Activated CD4-positive, alpha-beta memory T cell treated with anti-CD3 and anti-CD28 coated beads for 36 hours (primary cell): ENCODE data around the gene TMEM25. TPM values are rescaled to one million over a fixed set of nuclear protein-coding genes. Genes with fewer than 3 reads are reported as not detected.

Source experiments
- CTCF ChIA-PET: fragments of 350-600 bp; sonication (Branson Sonifier 250); formaldehyde crosslinking; loops from one replicate; lab custom pipeline; 2021; ENCODE audit warnings: antibody characterized with exemption, inconsistent platforms; lab: Charles Lee
- POLR2A ChIA-PET: fragments of 350-600 bp; sonication (Branson Sonifier 250); formaldehyde crosslinking; loops from one replicate; lab custom pipeline; 2021; ENCODE audit warnings: antibody characterized with exemption; lab: Charles Lee
- DNase-seq: peaks from one replicate; pipeline ENCODE4 v3.0.0-alpha.2; 2020
- H3K27ac Mint-ChIP-seq: one replicate; pipeline ENCODE4 v1.8.0; 2021; ENCODE audit warnings: mixed read lengths
- H3K27me3 Mint-ChIP-seq: one replicate; pipeline ENCODE4 v1.8.0; 2021; ENCODE audit warnings: mixed read lengths
- H3K36me3 Mint-ChIP-seq: one replicate; pipeline ENCODE4 v1.8.0; 2021; ENCODE audit warnings: mixed read lengths
- H3K4me1 Mint-ChIP-seq: one replicate; pipeline ENCODE4 v1.8.0; 2021; ENCODE audit warnings: low read depth, mixed read lengths
- H3K4me3 Mint-ChIP-seq: one replicate; pipeline ENCODE4 v1.8.0; 2021; ENCODE audit warnings: mild to moderate bottlenecking, mixed read lengths
- H3K9me3 Mint-ChIP-seq: one replicate; pipeline ENCODE4 v1.8.0; 2021; ENCODE audit warnings: mixed read lengths
- intact Hi-C: fragments of 100-400 bp; cut with micrococcal nuclease; formaldehyde crosslinking; loops from one replicate; pipeline ENCODE4 v1.15.1; 2023
- total RNA-seq, 2 experiments: library from RNA; stranded (reverse); gene quantifications; one replicate each; pipeline ENCODE4 v1.2.3, GENCODE V29; 2021

Gene TMEM25
- total RNA-seq, 2 experiments from 2014 or later, result 9.5 to 13.0 TPM

- Mint-ChIP-seq H3K4me3 (no peak overlapping the region), H3K27ac (no peak overlapping the region), H3K27me3 (no peaks in the 10 kb centered on the region), H3K9me3 (no peaks in the 10 kb centered on the region), H3K4me1 (peaks cover 26% of the 10 kb centered on the region), H3K36me3 (no peaks in the 10 kb centered on the region)
- DNase-seq, result no peak
- intact Hi-C loops, result no loop called here
- POLR2A ChIA-PET, result no interaction called here
- CTCF ChIA-PET, result no interaction called here
Measured at GRCh38 chr11:118532852-118533768, 2.1 kb downstream of the TMEM25 start.

- no peak for DNase-seq
- intact Hi-C loops, result no loop called here
- ChIA-PET POLR2A (no interaction called here), CTCF (no interaction called here)
- H3K27me3 Mint-ChIP-seq, result no peaks in the 10 kb centered on the region
- H3K27ac Mint-ChIP-seq, result no peak overlapping the region
- no peaks in the 10 kb centered on the region for H3K36me3 Mint-ChIP-seq
- H3K9me3 Mint-ChIP-seq, result no peaks in the 10 kb centered on the region
- peaks cover 22% of the 10 kb centered on the region for H3K4me1 Mint-ChIP-seq
- no peak overlapping the region for H3K4me3 Mint-ChIP-seq
Measured at GRCh38 chr11:118533769-118534729, 3.1 kb downstream of the TMEM25 start.

GRCh38 chr11:118535261-118535660, 4.3 kb downstream of the TMEM25 start:
- Mint-ChIP-seq H3K4me1 (peaks cover 10% of the 10 kb centered on the region), H3K27me3 (no peaks in the 10 kb centered on the region), H3K4me3 (no peak overlapping the region), H3K9me3 (no peaks in the 10 kb centered on the region), H3K36me3 (no peaks in the 10 kb centered on the region), H3K27ac (no peak overlapping the region)
- no peak for DNase-seq
- ChIA-PET CTCF (no interaction called here), POLR2A (no interaction called here)
- intact Hi-C loops, result no loop called here

- intact Hi-C loops, result no loop called here
- Mint-ChIP-seq H3K36me3 (no peaks in the 10 kb centered on the region), H3K4me1 (peaks cover 4% of the 10 kb centered on the region), H3K9me3 (no peaks in the 10 kb centered on the region), H3K27ac (no peak overlapping the region), H3K27me3 (no peaks in the 10 kb centered on the region), H3K4me3 (no peak overlapping the region)
- POLR2A ChIA-PET, result no interaction called here
- no peak for DNase-seq
- CTCF ChIA-PET, result interaction anchor here (0.6 kb wide), 1 partner anchor 35 kb away, joined by 3 read pairs; no protein-coding TSS in a partner anchor
Measured at GRCh38 chr11:118536726-118537125, 5.7 kb downstream of the TMEM25 start.

GRCh38 chr11:118537409-118537980, 6.5 kb downstream of the TMEM25 start:
- no peaks in the 10 kb centered on the region for H3K36me3 Mint-ChIP-seq
- DNase-seq, result no peak
- no peaks in the 10 kb centered on the region for H3K27me3 Mint-ChIP-seq
- H3K9me3 Mint-ChIP-seq, result no peaks in the 10 kb centered on the region
- ChIA-PET POLR2A (no interaction called here), CTCF (interaction anchor here (0.6 kb wide), 1 partner anchor 36 kb away, joined by 3 read pairs; no protein-coding TSS in a partner anchor)
- intact Hi-C loops, result no loop called here
- no peaks in the 10 kb centered on the region for H3K4me1 Mint-ChIP-seq
- no peak overlapping the region for H3K4me3 Mint-ChIP-seq
- peak overlapping the region; percentile 38 for H3K27ac Mint-ChIP-seq

GRCh38 chr11:118544010-118544646, 13.1 kb downstream of the TMEM25 start:
- CTCF ChIA-PET, result no interaction called here
- H3K9me3 Mint-ChIP-seq, result no peaks in the 10 kb centered on the region
- H3K27me3 Mint-ChIP-seq, result no peaks in the 10 kb centered on the region
- DNase-seq, result no peak
- no peaks in the 10 kb centered on the region for H3K4me1 Mint-ChIP-seq
- H3K27ac Mint-ChIP-seq, result no peak overlapping the region
- POLR2A ChIA-PET, result no interaction called here
- peaks cover 4% of the 10 kb centered on the region for H3K36me3 Mint-ChIP-seq
- H3K4me3 Mint-ChIP-seq, result no peak overlapping the region
- intact Hi-C loops, result no loop called here

- H3K36me3 Mint-ChIP-seq, result peaks cover 4% of the 10 kb centered on the region
- no peaks in the 10 kb centered on the region for H3K27me3 Mint-ChIP-seq
- no peak overlapping the region for H3K4me3 Mint-ChIP-seq
- CTCF ChIA-PET, result no interaction called here
- H3K4me1 Mint-ChIP-seq, result no peaks in the 10 kb centered on the region
- no peak overlapping the region for H3K27ac Mint-ChIP-seq
- POLR2A ChIA-PET, result no interaction called here
- intact Hi-C loops, result no loop called here
- no peak for DNase-seq
- H3K9me3 Mint-ChIP-seq, result no peaks in the 10 kb centered on the region
Measured at GRCh38 chr11:118544647-118545010, 13.6 kb downstream of the TMEM25 start.

GRCh38 chr11:118545533-118545932, 14.5 kb downstream of the TMEM25 start:
- Mint-ChIP-seq H3K9me3 (no peaks in the 10 kb centered on the region), H3K4me3 (no peak overlapping the region), H3K4me1 (no peaks in the 10 kb centered on the region), H3K36me3 (peaks cover 4% of the 10 kb centered on the region), H3K27me3 (no peaks in the 10 kb centered on the region), H3K27ac (no peak overlapping the region)
- DNase-seq, result no peak
- ChIA-PET POLR2A (no interaction called here), CTCF (no interaction called here)
- intact Hi-C loops, result no loop called here

GRCh38 chr11:118547132-118547531, 16.1 kb downstream of the TMEM25 start:
- intact Hi-C loops, result no loop called here
- Mint-ChIP-seq H3K4me3 (no peak overlapping the region), H3K27me3 (no peaks in the 10 kb centered on the region), H3K4me1 (no peaks in the 10 kb centered on the region), H3K9me3 (no peaks in the 10 kb centered on the region), H3K27ac (no peak overlapping the region), H3K36me3 (peaks cover 8% of the 10 kb centered on the region)
- ChIA-PET CTCF (interaction anchor here (1.0 kb wide), 1 partner anchor 48 kb away, joined by 3 read pairs; no protein-coding TSS in a partner anchor), POLR2A (no interaction called here)
- no peak for DNase-seq

GRCh38 chr11:118552341-118552740, 21.3 kb downstream of the TMEM25 start:
- no peak for DNase-seq
- H3K36me3 Mint-ChIP-seq, result peaks cover 13% of the 10 kb centered on the region
- no peaks in the 10 kb centered on the region for H3K27me3 Mint-ChIP-seq
- H3K9me3 Mint-ChIP-seq, result no peaks in the 10 kb centered on the region
- intact Hi-C loops, result no loop called here
- no peaks in the 10 kb centered on the region for H3K4me1 Mint-ChIP-seq
- ChIA-PET CTCF (no interaction called here), POLR2A (no interaction called here)
- no peak overlapping the region for H3K4me3 Mint-ChIP-seq
- no peak overlapping the region for H3K27ac Mint-ChIP-seq

GRCh38 chr11:118560806-118561205, 29.8 kb downstream of the TMEM25 start:
- intact Hi-C loops, result no loop called here
- no peaks in the 10 kb centered on the region for H3K9me3 Mint-ChIP-seq
- POLR2A ChIA-PET, result no interaction called here
- no peak overlapping the region for H3K27ac Mint-ChIP-seq
- H3K27me3 Mint-ChIP-seq, result no peaks in the 10 kb centered on the region
- H3K4me3 Mint-ChIP-seq, result no peak overlapping the region
- CTCF ChIA-PET, result no interaction called here
- H3K36me3 Mint-ChIP-seq, result no peaks in the 10 kb centered on the region
- no peak for DNase-seq
- peaks cover 6% of the 10 kb centered on the region for H3K4me1 Mint-ChIP-seq
